GM12865 (cell line): ENCODE measurements around the gene SGSM2.

Source experiments
- DNase-seq: peaks from one replicate; pipeline ENCODE4 v3.0.0; 2010; ENCODE audit warnings: low read depth
- H3K4me3 ChIP-seq: 2 replicates; pipeline ENCODE4 v1.5.1; 2011; ENCODE audit warnings: mild to moderate bottlenecking, low read depth, low read length, control low read depth
- CTCF ChIP-seq: IDR thresholded peaks from 2 replicates; pipeline ENCODE4 v1.5.1; 2011; ENCODE audit warnings: low read length, control low read depth, low read depth, inconsistent platforms; ENCODE audit not compliant: insufficient read depth; ENCODE audit errors: missing control alignments

The SGSM2 gene

GRCh38 chr17:2383628-2384167, 46.4 kb downstream of the SGSM2 start:
- no peak for DNase-seq
- no peak overlapping the region for H3K4me3 ChIP-seq
- no peak for TF ChIP-seq CTCF

GRCh38 chr17:2384439-2385127, 47.3 kb downstream of the SGSM2 start:
- no peak for TF ChIP-seq CTCF
- no peak for DNase-seq
- no peak overlapping the region for H3K4me3 ChIP-seq

GRCh38 chr17:2385240-2386210, 48.2 kb downstream of the SGSM2 start:
- no peak for DNase-seq
- TF ChIP-seq CTCF = no peak
- no peak overlapping the region for H3K4me3 ChIP-seq

- no peak for DNase-seq
- TF ChIP-seq CTCF = no peak
Observed at GRCh38 chr17:2386400-2387085, 49.2 kb downstream of the SGSM2 start.

GRCh38 chr17:2387086-2388019, 50.1 kb downstream of the SGSM2 start:
- H3K4me3 ChIP-seq = no peak overlapping the region
- TF ChIP-seq CTCF = no peak
- DNase-seq = no peak

More at GRCh38 chr17:2386400-2387085, 49.2 kb downstream of the SGSM2 start:
- no peak overlapping the region for H3K4me3 ChIP-seq
